NCI-H748 (cell line): ENCODE results near the gene PDE3A.

Source experiments
- DNase-seq: peaks from one replicate; lab custom pipeline; 2025; ENCODE audit not compliant: unreplicated experiment; lab: John Stamatoyannopoulos, UW

PDE3A gene

GRCh38 chr12:20490213-20490612 is 121.9 kb downstream of the PDE3A start:
- DNase-seq: no peak

- no peak for DNase-seq
These were observed 123.0 kb downstream of the PDE3A start for GRCh38 chr12:20491290-20491689.

GRCh38 chr12:20492251-20492760 is 124.0 kb downstream of the PDE3A start:
- DNase-seq: no peak

GRCh38 chr12:20493934-20494333 is 125.6 kb downstream of the PDE3A start:
- no peak for DNase-seq

GRCh38 chr12:20494851-20495250 is 126.5 kb downstream of the PDE3A start:
- DNase-seq: no peak

GRCh38 chr12:20495997-20496396 is 127.7 kb downstream of the PDE3A start:
- DNase-seq: no peak

GRCh38 chr12:20497707-20498106 is 129.4 kb downstream of the PDE3A start:
- DNase-seq: no peak

GRCh38 chr12:20501958-20502357 is 133.6 kb downstream of the PDE3A start:
- DNase-seq: no peak

GRCh38 chr12:20503858-20504257 is 135.5 kb downstream of the PDE3A start:
- DNase-seq: no peak

GRCh38 chr12:20505056-20505455 is 136.7 kb downstream of the PDE3A start:
- no peak for DNase-seq

GRCh38 chr12:20507056-20507455 is 138.7 kb downstream of the PDE3A start:
- no peak for DNase-seq

GRCh38 chr12:20507711-20508110 is 139.4 kb downstream of the PDE3A start:
- DNase-seq: no peak

- no peak for DNase-seq
These were observed 140.0 kb downstream of the PDE3A start for GRCh38 chr12:20508359-20508758.

GRCh38 chr12:20508962-20509361 is 140.6 kb downstream of the PDE3A start:
- no peak for DNase-seq

GRCh38 chr12:20510811-20511210 is 142.5 kb downstream of the PDE3A start:
- DNase-seq: no peak

- no peak for DNase-seq
These were observed 144.9 kb downstream of the PDE3A start for GRCh38 chr12:20513189-20513588.

- DNase-seq: no peak
These were observed 146.3 kb downstream of the PDE3A start for GRCh38 chr12:20514598-20514997.

- DNase-seq: no peak
These were observed 152.2 kb downstream of the PDE3A start for GRCh38 chr12:20520532-20520931.

- DNase-seq: no peak
These were observed 155.3 kb downstream of the PDE3A start for GRCh38 chr12:20523658-20524057.

- no peak for DNase-seq
These were observed 155.8 kb downstream of the PDE3A start for GRCh38 chr12:20524113-20524512.

GRCh38 chr12:20525064-20525610 is 156.8 kb downstream of the PDE3A start:
- DNase-seq: no peak

GRCh38 chr12:20527417-20528163 is 159.3 kb downstream of the PDE3A start:
- no peak for DNase-seq

GRCh38 chr12:20528208-20528607 is 159.9 kb downstream of the PDE3A start:
- DNase-seq: no peak
